ENCODE results near the gene IL5RA.

GRCh38 chr3:3082234-3082924, 27.8 kb downstream of the IL5RA start:
- TF ChIP-seq CTCF (IDR thresholded peaks at IDR 0.05) (no peak), POLR2A (IDR thresholded peaks at IDR 0.05) (no peak), POLR2AphosphoS5 (IDR thresholded peaks at IDR 0.05) (no peak)

Measured in sigmoid colon (tissue), 4 donors.